ENCODE data around the gene UVSSA. TPM values are rescaled to one million over a fixed set of nuclear protein-coding genes. Genes with fewer than 3 reads are reported as not detected.

The UVSSA gene
- total RNA-seq, 1 donor from 2014 or later = 4.0 TPM

- no peak overlapping the region for H3K4me3 ChIP-seq (ENCODE audit: low read depth, low read length)
- TF ChIP-seq CTCF (conservative IDR thresholded peaks at IDR 0.05; ENCODE audit: low read depth, low read length) = no peak
- DNase-seq (ENCODE audit: low read depth) = no peak
These were observed 36.0 kb upstream of the UVSSA start for GRCh38 chr4:1310796-1311631.

- no peak for TF ChIP-seq CTCF (conservative IDR thresholded peaks at IDR 0.05; ENCODE audit: low read depth, low read length)
- no peak for DNase-seq (ENCODE audit: low read depth)
These were observed 34.0 kb upstream of the UVSSA start for GRCh38 chr4:1312821-1313640.

GRCh38 chr4:1315306-1315705 lies 31.7 kb upstream of the UVSSA start:
- DNase-seq (ENCODE audit: low read depth) = no peak
- H3K4me3 ChIP-seq (ENCODE audit: low read depth, low read length) = no peak overlapping the region
- no peak for TF ChIP-seq CTCF (conservative IDR thresholded peaks at IDR 0.05; ENCODE audit: low read depth, low read length)

More at GRCh38 chr4:1312821-1313640, 34.0 kb upstream of the UVSSA start:
- no peak overlapping the region for H3K4me3 ChIP-seq (ENCODE audit: low read depth, low read length)

GRCh38 chr4:1315836-1316536 lies 31.0 kb upstream of the UVSSA start:
- no peak for TF ChIP-seq CTCF (conservative IDR thresholded peaks at IDR 0.05; ENCODE audit: low read depth, low read length)
- no peak overlapping the region for H3K4me3 ChIP-seq (ENCODE audit: low read depth, low read length)
- DNase-seq (ENCODE audit: low read depth) = no peak

GRCh38 chr4:1316537-1317168 lies 30.4 kb upstream of the UVSSA start:
- TF ChIP-seq CTCF (conservative IDR thresholded peaks at IDR 0.05; ENCODE audit: low read depth, low read length) = no peak
- H3K4me3 ChIP-seq (ENCODE audit: low read depth, low read length) = no peak overlapping the region
- no peak for DNase-seq (ENCODE audit: low read depth)

Measured in epithelial cell of proximal tubule (primary cell).